ENCODE measurements around the gene DNAJB1.

DNAJB1 gene

DNA sequence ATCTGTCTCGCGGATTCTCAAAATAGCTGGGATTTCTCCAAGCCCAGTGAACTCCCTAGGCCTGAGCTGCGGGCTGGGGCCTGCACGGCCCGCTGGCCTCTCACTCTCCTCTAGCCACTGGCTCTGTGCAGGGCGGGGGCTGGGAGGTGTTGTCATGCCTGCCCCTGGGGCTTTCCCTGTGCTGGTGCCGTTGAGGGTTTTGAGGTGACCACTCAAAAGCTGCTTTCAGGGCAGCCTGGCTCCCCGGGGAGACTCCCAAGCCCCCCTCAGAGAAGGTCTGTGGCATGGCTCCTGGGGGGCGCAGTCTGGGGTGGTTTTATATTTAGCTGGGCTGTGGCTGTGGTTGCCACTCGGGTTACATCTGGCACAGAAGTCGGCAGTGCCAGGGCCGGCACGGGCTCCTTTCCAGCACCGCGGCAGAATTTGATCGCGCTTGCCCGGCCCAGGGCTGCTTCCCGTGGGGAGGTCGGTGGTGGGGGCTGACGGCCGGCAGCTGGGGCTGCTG, 43.7 kb upstream of the DNAJB1 start:
- Histone ChIP-seq H3K4me1 (ENCODE audit: control insufficient read depth, insufficient read depth, low read length, unreplicated experiment) (peaks cover 5% of the 10 kb centered on the region), H3K79me2 (ENCODE audit: control insufficient read depth, insufficient read depth, low read length, unreplicated experiment) (peaks cover 7% of the 10 kb centered on the region), H3K36me3 (ENCODE audit: insufficient read depth, low read length) (no peaks in the 10 kb centered on the region), H2AFZ (ENCODE audit: low read length, unreplicated experiment) (no peak overlapping the region), H3K27me3 (ENCODE audit: insufficient read depth, low read length) (no peaks in the 10 kb centered on the region), H3K4me3 (ENCODE audit: low read depth, low read length) (no peak overlapping the region), H3K27ac (ENCODE audit: low read depth, low read length) (no peak overlapping the region)

DNA sequence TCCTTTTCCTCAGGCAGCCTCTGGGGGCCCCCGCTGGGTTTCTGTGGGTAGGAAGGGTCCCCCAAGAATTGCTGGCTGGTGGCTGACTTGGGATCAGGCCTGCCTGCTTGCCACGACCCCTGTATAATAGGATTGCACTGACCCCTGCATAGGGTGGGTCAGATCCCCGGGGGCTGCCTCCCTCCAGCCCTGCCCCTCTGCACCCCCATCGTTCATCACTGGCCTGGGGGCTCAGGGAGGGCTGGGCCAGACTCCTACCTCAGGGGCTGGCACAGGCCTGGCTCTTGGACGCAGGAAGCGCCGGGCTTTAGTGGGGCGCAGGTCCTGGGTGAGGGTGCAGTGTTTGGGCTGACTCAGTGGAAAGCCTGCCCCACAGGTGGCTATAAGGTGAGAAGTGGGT, 43.1 kb upstream of the DNAJB1 start:
- no peak overlapping the region for H3K27ac ChIP-seq (ENCODE audit: low read depth, low read length)
- no peak overlapping the region for H2AFZ ChIP-seq (ENCODE audit: low read length, unreplicated experiment)
- H3K79me2 ChIP-seq (ENCODE audit: control insufficient read depth, insufficient read depth, low read length, unreplicated experiment), result peaks cover 7% of the 10 kb centered on the region
- H3K36me3 ChIP-seq (ENCODE audit: insufficient read depth, low read length), result no peaks in the 10 kb centered on the region
- H3K4me3 ChIP-seq (ENCODE audit: low read depth, low read length), result no peak overlapping the region
- H3K4me1 ChIP-seq (ENCODE audit: control insufficient read depth, insufficient read depth, low read length, unreplicated experiment), result peaks cover 5% of the 10 kb centered on the region
- no peaks in the 10 kb centered on the region for H3K27me3 ChIP-seq (ENCODE audit: insufficient read depth, low read length)

DNA sequence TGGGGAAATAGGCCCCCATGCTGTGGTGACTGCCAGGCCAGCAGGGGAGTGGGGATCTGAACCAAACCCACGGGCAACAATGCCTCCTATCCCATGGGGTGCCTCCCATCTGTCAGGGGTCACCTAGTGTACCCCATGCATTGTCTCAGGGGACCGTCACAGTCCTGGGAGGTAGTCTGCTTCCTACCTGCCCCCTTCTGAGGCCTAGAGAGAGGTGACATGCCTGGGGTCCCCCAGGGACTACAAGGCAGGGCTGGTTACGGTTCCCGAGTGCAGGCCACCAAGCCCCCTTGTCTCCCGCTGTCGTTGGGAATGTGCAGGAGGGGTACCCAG, 42.5 kb upstream of the DNAJB1 start:
- Histone ChIP-seq H3K4me1 (ENCODE audit: control insufficient read depth, insufficient read depth, low read length, unreplicated experiment) (peaks cover 5% of the 10 kb centered on the region), H3K4me3 (ENCODE audit: low read depth, low read length) (no peak overlapping the region), H2AFZ (ENCODE audit: low read length, unreplicated experiment) (no peak overlapping the region), H3K36me3 (ENCODE audit: insufficient read depth, low read length) (no peaks in the 10 kb centered on the region), H3K27me3 (ENCODE audit: insufficient read depth, low read length) (no peaks in the 10 kb centered on the region), H3K79me2 (ENCODE audit: control insufficient read depth, insufficient read depth, low read length, unreplicated experiment) (peaks cover 7% of the 10 kb centered on the region), H3K27ac (ENCODE audit: low read depth, low read length) (no peak overlapping the region)

GRCh38 chr19:14559916-14560775, 41.9 kb upstream of the DNAJB1 start:
- Histone ChIP-seq H3K79me2 (ENCODE audit: control insufficient read depth, insufficient read depth, low read length, unreplicated experiment) (peaks cover 7% of the 10 kb centered on the region), H3K36me3 (ENCODE audit: insufficient read depth, low read length) (no peaks in the 10 kb centered on the region), H3K27me3 (ENCODE audit: insufficient read depth, low read length) (no peaks in the 10 kb centered on the region), H3K4me1 (ENCODE audit: control insufficient read depth, insufficient read depth, low read length, unreplicated experiment) (peaks cover 5% of the 10 kb centered on the region), H3K27ac (ENCODE audit: low read depth, low read length) (no peak overlapping the region), H2AFZ (ENCODE audit: low read length, unreplicated experiment) (no peak overlapping the region), H3K4me3 (ENCODE audit: low read depth, low read length) (no peak overlapping the region)

- no peak overlapping the region for H2AFZ ChIP-seq (ENCODE audit: low read length, unreplicated experiment)
- H3K4me1 ChIP-seq (ENCODE audit: control insufficient read depth, insufficient read depth, low read length, unreplicated experiment), result peaks cover 5% of the 10 kb centered on the region
- no peak overlapping the region for H3K27ac ChIP-seq (ENCODE audit: low read depth, low read length)
- peaks cover 7% of the 10 kb centered on the region for H3K79me2 ChIP-seq (ENCODE audit: control insufficient read depth, insufficient read depth, low read length, unreplicated experiment)
- no peak overlapping the region for H3K4me3 ChIP-seq (ENCODE audit: low read depth, low read length)
- no peaks in the 10 kb centered on the region for H3K36me3 ChIP-seq (ENCODE audit: insufficient read depth, low read length)
- H3K27me3 ChIP-seq (ENCODE audit: insufficient read depth, low read length), result no peaks in the 10 kb centered on the region
These were observed 40.3 kb upstream of the DNAJB1 start for GRCh38 chr19:14558370-14559066.

DNA sequence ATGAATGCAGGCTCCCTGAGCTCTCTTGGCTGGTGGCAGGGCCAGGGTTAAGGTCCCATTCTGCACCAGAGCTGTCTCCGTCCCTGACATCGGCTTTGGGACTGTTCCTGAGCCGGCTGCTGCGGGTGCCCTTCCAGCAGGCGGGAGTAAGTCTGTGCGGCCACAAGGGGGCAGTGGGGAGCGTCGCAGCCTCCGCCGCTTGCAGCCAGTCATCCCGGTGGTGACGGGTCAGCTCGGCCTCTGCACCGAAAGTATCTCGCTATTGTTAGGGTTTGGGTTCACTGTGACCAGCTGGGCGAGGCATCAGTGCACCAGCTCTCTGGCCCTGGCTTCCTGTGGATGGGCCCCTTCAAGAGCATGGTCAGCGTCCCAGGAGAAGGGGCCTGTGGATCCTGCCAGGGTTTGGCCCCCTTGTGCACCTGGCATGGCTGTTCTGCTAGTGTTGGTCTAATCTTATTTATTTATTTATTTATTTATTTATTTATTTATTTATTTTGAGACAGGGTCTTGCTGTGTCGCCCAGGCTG, 38.5 kb upstream of the DNAJB1 start:
- Histone ChIP-seq H3K27me3 (ENCODE audit: insufficient read depth, low read length) (no peaks in the 10 kb centered on the region), H3K27ac (ENCODE audit: low read depth, low read length) (no peak overlapping the region), H3K36me3 (ENCODE audit: insufficient read depth, low read length) (no peaks in the 10 kb centered on the region), H2AFZ (ENCODE audit: low read length, unreplicated experiment) (no peak overlapping the region), H3K79me2 (ENCODE audit: control insufficient read depth, insufficient read depth, low read length, unreplicated experiment) (peaks cover 7% of the 10 kb centered on the region), H3K4me1 (ENCODE audit: control insufficient read depth, insufficient read depth, low read length, unreplicated experiment) (peaks cover 5% of the 10 kb centered on the region), H3K4me3 (ENCODE audit: low read depth, low read length) (no peak overlapping the region)

GRCh38 chr19:14555918-14556661, 37.9 kb upstream of the DNAJB1 start:
- Histone ChIP-seq H3K79me2 (ENCODE audit: control insufficient read depth, insufficient read depth, low read length, unreplicated experiment) (peaks cover 7% of the 10 kb centered on the region), H3K27me3 (ENCODE audit: insufficient read depth, low read length) (no peaks in the 10 kb centered on the region), H2AFZ (ENCODE audit: low read length, unreplicated experiment) (no peak overlapping the region), H3K4me3 (ENCODE audit: low read depth, low read length) (no peak overlapping the region), H3K36me3 (ENCODE audit: insufficient read depth, low read length) (no peaks in the 10 kb centered on the region), H3K4me1 (ENCODE audit: control insufficient read depth, insufficient read depth, low read length, unreplicated experiment) (peaks cover 5% of the 10 kb centered on the region), H3K27ac (ENCODE audit: low read depth, low read length) (no peak overlapping the region)

DNA sequence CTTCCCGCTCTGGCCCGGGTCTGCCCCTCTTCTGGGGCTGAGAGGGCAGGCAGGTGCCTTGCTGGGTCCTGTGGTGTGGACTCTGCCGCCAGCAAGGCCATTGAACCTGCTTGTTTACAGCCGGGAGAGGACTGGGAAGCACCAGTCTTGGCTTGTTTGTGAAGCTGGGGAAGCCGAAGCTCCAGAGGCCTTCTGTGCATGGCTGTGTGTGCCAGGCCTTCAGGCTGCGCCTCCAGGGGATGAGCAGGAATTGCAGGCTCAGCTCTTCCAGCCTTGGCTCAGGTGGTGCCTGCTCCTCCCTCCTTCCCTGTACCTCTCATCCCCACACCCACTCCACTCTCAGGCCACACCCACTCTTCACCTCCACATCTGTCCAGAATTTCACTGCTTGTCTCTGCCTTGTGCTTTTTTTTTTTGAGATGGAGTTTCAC, 36.2 kb upstream of the DNAJB1 start:
- H3K4me1 ChIP-seq (ENCODE audit: control insufficient read depth, insufficient read depth, low read length, unreplicated experiment), result no peaks in the 10 kb centered on the region
- H3K27ac ChIP-seq (ENCODE audit: low read depth, low read length), result no peak overlapping the region
- no peaks in the 10 kb centered on the region for H3K79me2 ChIP-seq (ENCODE audit: control insufficient read depth, insufficient read depth, low read length, unreplicated experiment)
- H2AFZ ChIP-seq (ENCODE audit: low read length, unreplicated experiment), result no peak overlapping the region
- H3K36me3 ChIP-seq (ENCODE audit: insufficient read depth, low read length), result no peaks in the 10 kb centered on the region
- no peaks in the 10 kb centered on the region for H3K27me3 ChIP-seq (ENCODE audit: insufficient read depth, low read length)
- no peak overlapping the region for H3K4me3 ChIP-seq (ENCODE audit: low read depth, low read length)

GRCh38 chr19:14553939-14554243, 35.7 kb upstream of the DNAJB1 start:
- Histone ChIP-seq H3K36me3 (ENCODE audit: insufficient read depth, low read length) (no peaks in the 10 kb centered on the region), H3K4me1 (ENCODE audit: control insufficient read depth, insufficient read depth, low read length, unreplicated experiment) (no peaks in the 10 kb centered on the region), H3K4me3 (ENCODE audit: low read depth, low read length) (no peak overlapping the region), H3K79me2 (ENCODE audit: control insufficient read depth, insufficient read depth, low read length, unreplicated experiment) (no peaks in the 10 kb centered on the region), H3K27ac (ENCODE audit: low read depth, low read length) (no peak overlapping the region), H3K27me3 (ENCODE audit: insufficient read depth, low read length) (no peaks in the 10 kb centered on the region), H2AFZ (ENCODE audit: low read length, unreplicated experiment) (no peak overlapping the region)

DNA sequence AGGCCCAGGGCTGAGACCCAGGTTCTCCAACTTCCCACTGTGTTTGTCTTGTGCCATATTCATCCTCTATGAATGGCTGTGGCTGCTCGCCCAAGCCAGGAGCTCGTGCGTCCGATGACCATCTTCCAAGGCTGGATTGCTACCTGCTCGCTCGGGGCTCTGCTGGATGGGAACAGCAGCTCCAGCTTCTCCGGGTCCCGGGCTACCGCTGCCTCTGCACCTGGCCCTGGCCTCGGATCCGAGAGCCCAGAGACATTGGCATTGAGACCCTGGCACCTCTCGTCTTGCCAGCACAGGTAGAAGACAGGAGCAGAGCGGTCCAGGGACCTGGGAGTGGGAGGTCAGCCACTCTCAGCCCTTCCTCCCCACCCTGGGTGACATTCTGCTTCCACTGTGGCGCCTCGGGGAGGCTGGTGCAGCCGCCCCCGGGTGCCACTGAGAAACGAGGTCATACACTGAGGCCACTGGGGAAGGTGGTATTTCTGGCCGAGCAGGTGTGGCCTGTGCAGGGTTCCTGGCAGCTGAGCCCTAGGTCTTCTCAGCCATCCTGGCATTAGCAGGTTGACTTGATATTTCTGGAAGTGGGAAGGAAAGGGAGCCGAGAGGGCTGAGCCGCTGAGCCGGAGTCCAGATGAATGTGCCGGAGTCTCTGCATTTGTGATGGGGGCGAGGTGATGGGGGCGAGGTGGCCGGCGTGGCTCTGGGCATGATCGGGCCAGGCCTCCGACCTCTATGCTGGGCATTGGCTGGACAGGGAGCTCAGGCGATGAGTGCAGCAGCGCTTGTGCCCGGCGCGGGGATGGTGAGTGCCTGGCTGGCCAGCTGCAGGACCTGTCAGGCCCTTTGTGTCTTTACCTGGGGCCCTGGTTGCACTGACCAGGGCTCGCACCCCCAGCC, 35.1 kb upstream of the DNAJB1 start:
- no peaks in the 10 kb centered on the region for H3K4me1 ChIP-seq (ENCODE audit: control insufficient read depth, insufficient read depth, low read length, unreplicated experiment)
- H3K27ac ChIP-seq (ENCODE audit: low read depth, low read length), result no peak overlapping the region

More for the DNA sequence above, 35.1 kb upstream of the DNAJB1 start:
- H3K4me3 ChIP-seq (ENCODE audit: low read depth, low read length), result no peak overlapping the region
- no peaks in the 10 kb centered on the region for H3K79me2 ChIP-seq (ENCODE audit: control insufficient read depth, insufficient read depth, low read length, unreplicated experiment)
- H3K36me3 ChIP-seq (ENCODE audit: insufficient read depth, low read length), result no peaks in the 10 kb centered on the region
- H3K27me3 ChIP-seq (ENCODE audit: insufficient read depth, low read length), result no peaks in the 10 kb centered on the region
- H2AFZ ChIP-seq (ENCODE audit: low read length, unreplicated experiment), result no peak overlapping the region
